Activated naive CD4-positive, alpha-beta T cell treated with anti-CD3 and anti-CD28 coated beads, Interleukin-2, amount 50 U/mL, for 24 hours (primary cell): Measurements from ENCODE around the gene PC.

Experiments used
- H3K27ac Mint-ChIP-seq: one replicate; pipeline ENCODE4 v1.8.0; 2021; ENCODE audit warnings: mild to moderate bottlenecking, mixed read lengths
- H3K27me3 Mint-ChIP-seq: one replicate; pipeline ENCODE4 v1.8.0; 2021; ENCODE audit warnings: mixed read lengths
- H3K36me3 Mint-ChIP-seq: one replicate; pipeline ENCODE4 v1.8.0; 2021; ENCODE audit warnings: mixed read lengths
- H3K4me1 Mint-ChIP-seq: one replicate; pipeline ENCODE4 v1.8.0; 2021; ENCODE audit warnings: mixed read lengths
- H3K4me3 Mint-ChIP-seq: one replicate; pipeline ENCODE4 v1.8.0; 2021; ENCODE audit warnings: mild to moderate bottlenecking, mixed read lengths
- H3K9me3 Mint-ChIP-seq: one replicate; pipeline ENCODE4 v1.8.0; 2021; ENCODE audit warnings: mixed read lengths

The PC gene

GRCh38 chr11:66987158-66987620 is 29.0 kb upstream of the PC start:
- Mint-ChIP-seq H3K36me3 (no peaks in the 10 kb centered on the region), H3K27me3 (peaks cover 4% of the 10 kb centered on the region), H3K9me3 (no peaks in the 10 kb centered on the region), H3K4me3 (no peak overlapping the region), H3K4me1 (peaks cover 2% of the 10 kb centered on the region), H3K27ac (no peak overlapping the region)

GRCh38 chr11:66986178-66986545 is 28.0 kb upstream of the PC start:
- Mint-ChIP-seq H3K4me1 (peaks cover 6% of the 10 kb centered on the region), H3K36me3 (no peaks in the 10 kb centered on the region), H3K27me3 (peaks cover 4% of the 10 kb centered on the region), H3K27ac (no peak overlapping the region), H3K9me3 (no peaks in the 10 kb centered on the region), H3K4me3 (no peak overlapping the region)

DNA sequence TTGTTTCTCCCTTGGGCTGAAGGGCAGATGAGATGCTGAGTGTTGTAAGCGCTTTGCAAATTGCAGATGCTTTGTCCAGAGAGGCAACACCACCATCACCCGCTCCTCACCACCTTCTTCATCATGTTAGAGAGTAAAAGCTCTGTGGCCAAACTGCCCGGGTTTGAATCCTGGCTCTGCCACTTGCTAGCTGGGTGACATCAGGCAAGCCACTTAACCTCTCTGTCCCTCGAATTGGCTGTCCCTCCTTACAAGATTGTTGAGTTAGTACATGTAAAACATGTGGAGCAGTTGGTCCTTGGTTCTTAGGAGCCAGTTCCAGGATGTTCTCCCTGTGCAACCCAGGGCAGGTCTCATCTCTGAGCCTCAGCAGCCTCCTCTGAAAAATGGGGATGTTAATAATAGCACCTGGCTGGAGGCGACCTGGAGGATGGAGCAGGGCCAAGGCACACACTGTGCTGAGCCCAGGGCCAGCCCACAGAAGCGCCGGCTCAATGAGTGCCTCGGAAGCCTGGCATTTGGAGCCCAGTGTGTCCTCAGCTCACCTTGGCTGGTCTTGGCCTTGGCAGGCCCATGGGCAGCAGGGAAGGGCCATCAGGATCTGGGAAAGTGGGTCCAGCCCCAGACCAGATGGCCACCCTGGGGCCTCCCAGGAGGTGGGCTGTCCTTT is 27.5 kb upstream of the PC start:
- Mint-ChIP-seq H3K4me3 (no peak overlapping the region), H3K9me3 (no peaks in the 10 kb centered on the region), H3K36me3 (no peaks in the 10 kb centered on the region), H3K27me3 (peaks cover 5% of the 10 kb centered on the region), H3K4me1 (peaks cover 6% of the 10 kb centered on the region), H3K27ac (no peak overlapping the region)

- no peaks in the 10 kb centered on the region for H3K36me3 Mint-ChIP-seq
- H3K4me3 Mint-ChIP-seq, result no peak overlapping the region
- H3K27ac Mint-ChIP-seq, result no peak overlapping the region
- peaks cover 1% of the 10 kb centered on the region for H3K27me3 Mint-ChIP-seq
- H3K4me1 Mint-ChIP-seq, result peaks cover 6% of the 10 kb centered on the region
- no peaks in the 10 kb centered on the region for H3K9me3 Mint-ChIP-seq
Measured at GRCh38 chr11:66983275-66983924, 25.2 kb upstream of the PC start.

DNA sequence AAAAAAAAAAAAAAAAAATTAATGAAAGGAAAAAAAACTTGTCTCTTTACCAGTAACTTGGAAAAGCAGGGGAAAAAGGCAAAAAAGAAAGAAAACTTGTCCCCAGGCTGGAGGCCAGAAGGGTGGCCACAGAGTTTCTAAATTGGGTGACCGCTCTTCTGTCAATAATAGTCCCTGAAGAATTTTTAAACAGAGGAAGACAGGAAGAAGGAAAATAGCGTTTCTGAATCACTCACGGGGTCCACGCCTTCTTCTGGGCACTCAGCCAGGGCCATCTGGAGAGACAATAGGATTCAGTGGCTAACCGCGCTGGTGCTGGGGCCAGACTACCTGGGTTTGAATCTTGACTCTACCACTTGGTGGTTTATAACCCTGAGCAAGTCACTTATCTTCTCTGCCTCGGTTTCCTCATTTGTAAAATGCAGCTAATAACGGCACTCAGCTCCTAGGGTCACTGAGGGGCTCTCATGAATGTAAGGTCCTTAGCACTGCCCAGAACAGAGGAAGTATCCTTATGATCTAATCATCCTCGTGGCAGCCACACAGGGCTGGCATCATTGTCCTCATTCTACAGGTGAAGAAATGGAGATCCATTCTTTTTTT is 23.9 kb upstream of the PC start:
- Mint-ChIP-seq H3K4me3 (no peak overlapping the region), H3K9me3 (no peaks in the 10 kb centered on the region), H3K27me3 (peaks cover 3% of the 10 kb centered on the region), H3K36me3 (peaks cover 2% of the 10 kb centered on the region), H3K4me1 (peaks cover 6% of the 10 kb centered on the region), H3K27ac (no peak overlapping the region)

GRCh38 chr11:66979336-66979980 is 21.3 kb upstream of the PC start:
- no peak overlapping the region for H3K4me3 Mint-ChIP-seq
- peaks cover 3% of the 10 kb centered on the region for H3K27me3 Mint-ChIP-seq
- no peaks in the 10 kb centered on the region for H3K9me3 Mint-ChIP-seq
- H3K36me3 Mint-ChIP-seq, result peaks cover 2% of the 10 kb centered on the region
- peaks cover 6% of the 10 kb centered on the region for H3K4me1 Mint-ChIP-seq
- no peak overlapping the region for H3K27ac Mint-ChIP-seq

DNA sequence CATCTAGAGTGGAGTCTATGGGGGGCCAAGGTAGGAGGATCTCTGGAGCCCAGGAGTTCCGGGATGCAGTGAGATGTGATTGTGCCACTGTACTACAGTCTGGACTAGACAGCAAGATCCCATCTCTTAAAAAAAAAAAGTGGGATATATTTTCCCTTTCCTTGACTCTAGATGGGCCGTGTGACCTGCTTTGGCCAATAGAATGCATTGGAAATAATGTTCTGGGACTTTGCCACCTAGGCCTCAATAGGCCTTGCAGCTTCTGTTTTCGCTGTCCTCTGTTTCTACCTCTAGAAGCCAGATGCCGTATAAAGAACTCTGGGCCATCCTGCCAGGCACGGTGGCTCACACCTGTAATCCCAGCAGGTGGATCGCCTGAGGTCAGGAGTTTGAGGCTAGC is 20.5 kb upstream of the PC start:
- Mint-ChIP-seq H3K4me1 (peaks cover 6% of the 10 kb centered on the region), H3K27ac (no peak overlapping the region), H3K36me3 (peaks cover 2% of the 10 kb centered on the region), H3K27me3 (peaks cover 3% of the 10 kb centered on the region), H3K9me3 (no peaks in the 10 kb centered on the region), H3K4me3 (no peak overlapping the region)

- H3K36me3 Mint-ChIP-seq, result peaks cover 2% of the 10 kb centered on the region
- peaks cover 6% of the 10 kb centered on the region for H3K4me1 Mint-ChIP-seq
- H3K9me3 Mint-ChIP-seq, result no peaks in the 10 kb centered on the region
- H3K4me3 Mint-ChIP-seq, result no peak overlapping the region
- no peak overlapping the region for H3K27ac Mint-ChIP-seq
- H3K27me3 Mint-ChIP-seq, result peaks cover 3% of the 10 kb centered on the region
Measured at GRCh38 chr11:66978229-66978628, 20.0 kb upstream of the PC start.

DNA sequence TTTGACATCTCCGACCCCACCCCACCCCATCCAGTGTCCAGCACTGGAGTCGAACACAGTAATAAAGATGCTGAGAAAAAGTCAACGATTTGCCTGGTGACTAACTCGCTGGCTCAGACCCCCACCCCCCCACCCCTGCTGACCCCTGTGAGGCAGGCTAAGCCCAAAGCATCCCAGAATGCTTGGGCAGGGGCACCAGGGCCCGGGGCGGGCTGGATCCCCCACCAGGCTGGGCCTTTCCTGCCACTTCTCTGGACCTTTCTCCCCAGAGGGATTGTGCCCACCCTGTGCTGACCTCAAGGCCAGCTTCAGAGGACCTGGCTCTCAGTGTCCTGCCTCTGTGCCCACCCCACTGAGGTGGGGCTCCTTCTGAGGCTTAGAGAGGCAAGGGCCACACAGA is 18.7 kb upstream of the PC start:
- no peak overlapping the region for H3K27ac Mint-ChIP-seq
- H3K4me3 Mint-ChIP-seq, result no peak overlapping the region
- H3K4me1 Mint-ChIP-seq, result peaks cover 1% of the 10 kb centered on the region
- H3K27me3 Mint-ChIP-seq, result peaks cover 5% of the 10 kb centered on the region
- peaks cover 2% of the 10 kb centered on the region for H3K36me3 Mint-ChIP-seq
- H3K9me3 Mint-ChIP-seq, result no peaks in the 10 kb centered on the region

DNA sequence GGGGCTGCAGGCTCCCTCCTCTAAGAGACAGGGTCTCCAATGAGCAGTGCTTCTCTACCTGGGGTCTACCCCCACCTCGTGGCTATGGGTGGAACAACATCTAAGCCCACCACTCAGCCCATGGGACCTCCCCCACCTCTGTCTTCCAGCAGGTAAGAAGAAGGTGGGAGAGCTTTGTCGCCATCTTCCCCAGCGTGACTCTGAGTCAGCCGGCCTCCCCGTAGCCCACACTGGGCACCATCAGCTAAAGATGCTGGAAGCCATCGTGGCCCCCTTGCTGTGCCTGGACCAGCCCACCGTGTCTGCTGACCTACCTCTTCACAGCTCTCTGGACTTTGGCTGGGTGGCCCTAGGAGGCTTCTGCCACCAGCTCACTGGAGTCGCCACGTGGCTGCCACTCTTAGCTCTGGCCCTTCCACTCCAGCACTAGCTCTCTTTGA is 17.9 kb upstream of the PC start:
- no peak overlapping the region for H3K4me3 Mint-ChIP-seq
- H3K36me3 Mint-ChIP-seq, result peaks cover 2% of the 10 kb centered on the region
- H3K4me1 Mint-ChIP-seq, result no peaks in the 10 kb centered on the region
- H3K9me3 Mint-ChIP-seq, result no peaks in the 10 kb centered on the region
- peaks cover 5% of the 10 kb centered on the region for H3K27me3 Mint-ChIP-seq
- no peak overlapping the region for H3K27ac Mint-ChIP-seq

DNA sequence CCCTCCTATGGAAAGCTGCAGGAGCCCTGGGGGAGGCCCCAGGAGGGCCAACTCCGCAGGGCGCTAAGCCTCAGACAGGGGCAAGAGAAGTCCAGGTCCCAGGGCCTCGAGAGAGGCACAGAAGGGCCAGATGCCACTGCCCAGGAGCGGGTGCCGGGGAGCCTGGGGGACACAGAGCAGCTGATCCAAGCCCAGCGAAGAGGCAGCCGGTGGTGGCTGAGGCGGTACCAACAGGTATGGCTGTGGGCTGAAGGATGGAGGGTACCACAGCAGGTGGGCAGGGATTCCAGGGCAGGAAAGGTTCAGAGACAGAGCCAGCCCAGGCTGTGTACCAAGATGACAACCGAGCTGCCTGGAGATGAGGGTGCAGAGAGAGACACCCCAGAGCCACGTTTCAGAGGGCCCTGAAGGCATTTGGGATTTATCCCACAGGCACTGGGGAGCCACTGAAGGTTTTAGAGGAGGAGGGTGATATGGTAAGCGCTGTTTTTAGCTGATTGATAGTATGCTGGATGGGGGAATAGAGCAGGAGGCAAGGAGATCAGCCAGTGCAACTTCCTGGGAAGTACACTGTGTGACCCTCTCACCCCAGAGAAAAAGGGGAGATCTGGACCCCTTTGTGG is 17.3 kb upstream of the PC start:
- H3K4me3 Mint-ChIP-seq, result no peak overlapping the region
- H3K27me3 Mint-ChIP-seq, result peaks cover 4% of the 10 kb centered on the region
- no peaks in the 10 kb centered on the region for H3K4me1 Mint-ChIP-seq
- H3K27ac Mint-ChIP-seq, result no peak overlapping the region
- no peaks in the 10 kb centered on the region for H3K9me3 Mint-ChIP-seq
- H3K36me3 Mint-ChIP-seq, result peaks cover 2% of the 10 kb centered on the region

DNA sequence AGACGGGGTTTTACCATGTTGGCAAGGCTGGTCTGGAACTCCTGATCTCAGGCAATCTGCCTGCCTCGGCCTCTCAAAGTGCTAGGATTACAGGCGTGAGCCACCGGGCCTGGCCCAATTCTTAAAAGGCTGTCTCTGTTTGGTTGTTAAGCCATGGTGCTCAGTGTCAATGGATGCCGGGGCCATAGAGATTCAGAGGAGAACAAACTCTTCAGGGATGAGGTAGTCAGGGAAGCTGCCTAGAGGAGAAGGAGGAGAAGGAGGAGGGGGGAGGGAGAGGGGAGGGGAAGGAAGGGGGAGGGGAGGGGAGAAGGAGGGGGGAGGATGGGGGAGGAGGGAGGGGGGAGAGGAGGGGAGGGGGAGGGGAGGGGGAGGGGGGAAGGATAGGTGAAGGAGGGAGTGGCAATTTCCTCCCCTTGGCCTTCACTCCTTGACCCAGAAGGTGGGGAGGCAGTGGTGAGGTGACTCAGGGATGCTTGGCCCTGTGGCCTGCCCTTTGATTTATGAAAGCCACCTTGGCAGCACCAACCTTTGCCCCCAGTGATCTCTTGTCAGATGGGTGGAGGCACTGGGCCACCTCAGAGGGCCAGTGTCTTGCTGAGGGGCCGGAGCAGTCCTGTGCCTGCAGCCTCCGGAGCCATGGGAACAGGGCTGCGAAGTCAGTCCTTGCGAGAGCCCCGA is 16.7 kb upstream of the PC start, which contains the start of gene C11orf86:
Gene C11orf86, plus strand, starts transcription at position 581 of the 681 bp plus-strand sequence. Its CDS starts 59 bp downstream, at position 640.
- no peak within 1 kb of the TSS for H3K4me3 Mint-ChIP-seq
- no peaks in the 10 kb centered on the region for H3K4me1 Mint-ChIP-seq
- no peaks in the 10 kb centered on the region for H3K9me3 Mint-ChIP-seq
- H3K27me3 Mint-ChIP-seq, result peaks cover 4% of the 10 kb centered on the region
- no peak within 1 kb of the TSS for H3K27ac Mint-ChIP-seq
- peaks cover 2% of the 10 kb centered on the region for H3K36me3 Mint-ChIP-seq

GRCh38 chr11:66973956-66974580 is 15.9 kb upstream of the PC start:
- Mint-ChIP-seq H3K27me3 (peaks cover 4% of the 10 kb centered on the region), H3K9me3 (no peaks in the 10 kb centered on the region), H3K36me3 (peaks cover 2% of the 10 kb centered on the region), H3K4me1 (no peaks in the 10 kb centered on the region), H3K27ac (no peak overlapping the region), H3K4me3 (no peak overlapping the region)

DNA sequence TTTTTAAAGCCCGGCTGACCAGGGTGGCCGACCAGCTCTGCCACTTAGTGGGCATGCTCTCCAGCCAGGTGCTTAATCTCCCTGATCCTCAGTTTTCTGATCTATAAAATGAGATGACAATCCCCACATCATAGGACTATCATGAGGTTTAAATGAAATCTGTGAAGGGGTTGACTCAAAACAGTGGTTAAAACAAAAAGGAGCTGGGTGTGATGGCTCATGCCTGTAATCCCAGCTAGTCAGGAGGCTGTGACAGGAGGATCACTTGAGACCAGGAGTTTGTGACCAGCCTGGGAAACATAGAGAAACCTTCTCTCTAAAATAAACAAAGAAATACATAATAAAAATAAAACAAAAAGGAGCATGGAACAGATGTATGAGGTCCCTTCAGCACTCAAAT is 13.3 kb upstream of the PC start:
- H3K36me3 Mint-ChIP-seq, result no peaks in the 10 kb centered on the region
- H3K27ac Mint-ChIP-seq, result no peak overlapping the region
- peaks cover 6% of the 10 kb centered on the region for H3K4me1 Mint-ChIP-seq
- no peak overlapping the region for H3K4me3 Mint-ChIP-seq
- H3K9me3 Mint-ChIP-seq, result no peaks in the 10 kb centered on the region
- peaks cover 2% of the 10 kb centered on the region for H3K27me3 Mint-ChIP-seq
